Measurements from ENCODE around the gene BOD1.

DNA sequence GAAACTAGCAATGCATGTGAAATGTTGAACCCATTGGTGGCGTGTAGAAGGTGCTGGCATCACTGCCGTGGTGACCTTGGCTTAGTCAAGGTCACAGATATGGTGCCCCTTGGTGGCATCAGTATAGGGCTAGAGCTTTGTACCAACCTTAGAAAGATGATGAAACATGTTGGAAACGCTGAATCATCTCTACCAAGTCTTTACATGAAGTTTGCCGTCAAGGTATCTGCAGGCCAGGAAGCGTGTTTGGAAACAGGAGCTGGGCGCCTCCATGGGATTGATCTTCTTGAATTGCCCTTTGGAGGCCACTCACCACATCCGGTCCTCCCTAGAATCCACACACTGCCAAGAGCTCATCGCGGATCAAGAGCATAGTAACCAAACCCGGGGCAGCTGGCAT, 16.9 kb upstream of the BOD1 start:
- TF ChIP-seq CREB1 (IDR thresholded peaks at IDR 0.05; ENCODE audit: low read depth) (no peak), YY1 (IDR thresholded peaks at IDR 0.05; ENCODE audit: low read depth) (no peak), CEBPB (IDR thresholded peaks at IDR 0.05) (no peak), NFIC (IDR thresholded peaks at IDR 0.05) (no peak), EP300 (IDR thresholded peaks at IDR 0.05; ENCODE audit: borderline replicate concordance) (no peak), TAF1 (IDR thresholded peaks at IDR 0.05; ENCODE audit: low read depth) (no peak), TEAD4 (IDR thresholded peaks at IDR 0.05) (no peak), FOXM1 (IDR thresholded peaks at IDR 0.05; ENCODE audit: borderline replicate concordance, low read depth) (no peak), EGR1 (IDR thresholded peaks at IDR 0.05) (no peak), RAD21 (IDR thresholded peaks at IDR 0.05; ENCODE audit: low read depth) (no peak)
- TF ChIP-seq, protein P1, sequence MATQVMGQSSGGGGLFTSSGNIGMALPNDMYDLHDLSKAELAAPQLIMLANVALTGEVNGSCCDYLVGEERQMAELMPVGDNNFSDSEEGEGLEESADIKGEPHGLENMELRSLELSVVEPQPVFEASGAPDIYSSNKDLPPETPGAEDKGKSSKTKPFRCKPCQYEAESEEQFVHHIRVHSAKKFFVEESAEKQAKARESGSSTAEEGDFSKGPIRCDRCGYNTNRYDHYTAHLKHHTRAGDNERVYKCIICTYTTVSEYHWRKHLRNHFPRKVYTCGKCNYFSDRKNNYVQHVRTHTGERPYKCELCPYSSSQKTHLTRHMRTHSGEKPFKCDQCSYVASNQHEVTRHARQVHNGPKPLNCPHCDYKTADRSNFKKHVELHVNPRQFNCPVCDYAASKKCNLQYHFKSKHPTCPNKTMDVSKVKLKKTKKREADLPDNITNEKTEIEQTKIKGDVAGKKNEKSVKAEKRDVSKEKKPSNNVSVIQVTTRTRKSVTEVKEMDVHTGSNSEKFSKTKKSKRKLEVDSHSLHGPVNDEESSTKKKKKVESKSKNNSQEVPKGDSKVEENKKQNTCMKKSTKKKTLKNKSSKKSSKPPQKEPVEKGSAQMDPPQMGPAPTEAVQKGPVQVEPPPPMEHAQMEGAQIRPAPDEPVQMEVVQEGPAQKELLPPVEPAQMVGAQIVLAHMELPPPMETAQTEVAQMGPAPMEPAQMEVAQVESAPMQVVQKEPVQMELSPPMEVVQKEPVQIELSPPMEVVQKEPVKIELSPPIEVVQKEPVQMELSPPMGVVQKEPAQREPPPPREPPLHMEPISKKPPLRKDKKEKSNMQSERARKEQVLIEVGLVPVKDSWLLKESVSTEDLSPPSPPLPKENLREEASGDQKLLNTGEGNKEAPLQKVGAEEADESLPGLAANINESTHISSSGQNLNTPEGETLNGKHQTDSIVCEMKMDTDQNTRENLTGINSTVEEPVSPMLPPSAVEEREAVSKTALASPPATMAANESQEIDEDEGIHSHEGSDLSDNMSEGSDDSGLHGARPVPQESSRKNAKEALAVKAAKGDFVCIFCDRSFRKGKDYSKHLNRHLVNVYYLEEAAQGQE (IDR thresholded peaks at IDR 0.05; ENCODE audit: low read depth) = no peak
- TF ChIP-seq, protein P2, sequence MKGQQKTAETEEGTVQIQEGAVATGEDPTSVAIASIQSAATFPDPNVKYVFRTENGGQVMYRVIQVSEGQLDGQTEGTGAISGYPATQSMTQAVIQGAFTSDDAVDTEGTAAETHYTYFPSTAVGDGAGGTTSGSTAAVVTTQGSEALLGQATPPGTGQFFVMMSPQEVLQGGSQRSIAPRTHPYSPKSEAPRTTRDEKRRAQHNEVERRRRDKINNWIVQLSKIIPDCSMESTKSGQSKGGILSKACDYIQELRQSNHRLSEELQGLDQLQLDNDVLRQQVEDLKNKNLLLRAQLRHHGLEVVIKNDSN (IDR thresholded peaks at IDR 0.05) = no peak
- TF ChIP-seq, protein P3, sequence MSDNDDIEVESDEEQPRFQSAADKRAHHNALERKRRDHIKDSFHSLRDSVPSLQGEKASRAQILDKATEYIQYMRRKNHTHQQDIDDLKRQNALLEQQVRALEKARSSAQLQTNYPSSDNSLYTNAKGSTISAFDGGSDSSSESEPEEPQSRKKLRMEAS (IDR thresholded peaks at IDR 0.05) = no peak
